Suprapubic skin (tissue), 4 donors: ENCODE results near the gene IGFBP6. TPM values are rescaled to one million over a fixed set of nuclear protein-coding genes. Genes with fewer than 3 reads are reported as not detected.

Experiments
- DNase-seq, 2 donors: peaks; one replicate each; pipeline ENCODE4 v3.0.0-alpha.2; 2019; ENCODE audit warnings: low spot score in 2 of 2
- H3K27ac ChIP-seq: fragments of 200-600 bp; sonication (generic); one replicate; pipeline ENCODE4 v1.5.1; 2019
- H3K27me3 ChIP-seq: fragments of 200-600 bp; sonication (generic); one replicate; pipeline ENCODE4 v1.5.1; 2019
- H3K36me3 ChIP-seq: fragments of 200-600 bp; sonication (generic); one replicate; pipeline ENCODE4 v1.5.1; 2019
- H3K4me1 ChIP-seq: fragments of 200-600 bp; sonication (generic); one replicate; pipeline ENCODE4 v1.5.1; 2019
- H3K4me3 ChIP-seq: fragments of 200-600 bp; sonication (generic); one replicate; pipeline ENCODE4 v1.5.1; 2019; ENCODE audit warnings: mild to moderate bottlenecking
- H3K9me3 ChIP-seq: fragments of 200-600 bp; sonication (generic); one replicate; pipeline ENCODE4 v1.5.1; 2019
- CTCF ChIP-seq, 2 donors: fragments of 200-600 bp in 1 of 2; fragments of 450-650 bp in 1 of 2; sonication (generic) in 1 of 2; IDR thresholded peaks; one replicate each; pipeline ENCODE4 v1.5.1; 2016 to 2019; ENCODE audit warnings: antibody characterized with exemption in 2 of 2, mild to moderate bottlenecking in 1 of 2, moderate library complexity in 1 of 2
- EP300 ChIP-seq: sonication (generic); formaldehyde crosslinking; IDR thresholded peaks from one replicate; pipeline ENCODE4 v1.6.1; 2017; ENCODE audit warnings: antibody characterized with exemption
- POLR2A ChIP-seq, 2 donors: fragments of 450-650 bp; IDR thresholded peaks; one replicate each; pipeline ENCODE4 v1.6.1; 2017; ENCODE audit warnings: antibody characterized with exemption in 2 of 2, mild to moderate bottlenecking in 2 of 2, moderate library complexity in 2 of 2
- POLR2AphosphoS5 ChIP-seq, 3 donors: sonication (generic); formaldehyde crosslinking; IDR thresholded peaks; one replicate each; pipeline ENCODE4 v1.6.1; 2017; ENCODE audit warnings: antibody characterized with exemption in 3 of 3
- WGBS: methylation state at CpG from one replicate; pipeline ENCODE4 v1.1.5; 2018; 5-methylcytosine and 5-hydroxymethylcytosine counted together
- total RNA-seq, 4 donors: library from RNA; depleted of rRNA; stranded (reverse); fragments of >200 nt; gene quantifications; one replicate each; pipeline ENCODE4 v1.1.0, GENCODE V29; 2016

IGFBP6 gene
- total RNA-seq, 4 donors from 2014 or later = 19.2 to 97.0 (median 59.6) TPM

DNA sequence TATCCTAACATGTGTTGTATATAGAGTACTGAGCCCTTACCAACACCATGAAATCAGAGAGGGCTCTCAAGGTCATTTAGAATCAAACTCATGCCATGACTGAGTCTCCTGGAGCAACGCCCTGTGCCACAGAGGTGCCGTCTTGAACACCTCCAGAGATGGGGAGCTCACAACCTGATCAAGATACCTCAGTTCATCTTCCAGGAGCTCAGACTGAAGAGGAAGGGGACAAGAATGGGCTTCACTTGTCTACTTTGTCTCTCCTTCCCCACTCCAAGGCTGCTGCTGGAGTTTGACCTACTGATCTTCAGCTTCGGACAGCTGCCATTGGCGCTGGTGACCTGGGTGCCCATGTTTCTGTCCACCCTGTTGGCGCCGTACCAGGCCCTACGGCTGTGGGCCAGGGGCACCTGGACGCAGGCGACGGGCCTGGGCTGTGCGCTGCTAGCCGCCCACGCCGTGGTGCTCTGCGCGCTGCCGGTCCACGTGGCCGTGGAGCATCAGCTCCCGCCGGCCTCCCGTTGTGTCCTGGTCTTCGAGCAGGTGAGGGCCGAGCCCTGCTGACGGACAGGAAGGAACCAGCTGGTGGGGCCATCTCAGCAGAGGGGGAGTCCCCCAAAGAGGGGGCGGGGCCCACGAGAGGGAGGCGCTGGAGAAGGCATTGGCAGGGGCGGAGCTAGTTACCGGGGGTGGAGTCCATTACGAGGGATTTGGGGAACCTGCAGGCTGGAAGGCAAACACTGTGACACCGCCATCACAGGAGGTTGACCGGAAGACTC lies 17.8 kb downstream of the IGFBP6 start:
- no peaks in the 10 kb centered on the region for H3K27me3 ChIP-seq
- 88% methylated on average over 21 of the region's 33 CpGs for WGBS
- no peaks in the 10 kb centered on the region for H3K4me1 ChIP-seq
- no peak overlapping the region for H3K4me3 ChIP-seq
- no peak for TF ChIP-seq CTCF (IDR thresholded peaks at IDR 0.05)
- TF ChIP-seq POLR2AphosphoS5 (IDR thresholded peaks at IDR 0.05) = no peak
- no peak for TF ChIP-seq EP300
- no peak for TF ChIP-seq POLR2A (IDR thresholded peaks at IDR 0.05)
- DNase-seq = peak; percentile 57 to 64
- H3K27ac ChIP-seq = no peak overlapping the region
- H3K9me3 ChIP-seq = no peaks in the 10 kb centered on the region
- H3K36me3 ChIP-seq = no peaks in the 10 kb centered on the region

DNA sequence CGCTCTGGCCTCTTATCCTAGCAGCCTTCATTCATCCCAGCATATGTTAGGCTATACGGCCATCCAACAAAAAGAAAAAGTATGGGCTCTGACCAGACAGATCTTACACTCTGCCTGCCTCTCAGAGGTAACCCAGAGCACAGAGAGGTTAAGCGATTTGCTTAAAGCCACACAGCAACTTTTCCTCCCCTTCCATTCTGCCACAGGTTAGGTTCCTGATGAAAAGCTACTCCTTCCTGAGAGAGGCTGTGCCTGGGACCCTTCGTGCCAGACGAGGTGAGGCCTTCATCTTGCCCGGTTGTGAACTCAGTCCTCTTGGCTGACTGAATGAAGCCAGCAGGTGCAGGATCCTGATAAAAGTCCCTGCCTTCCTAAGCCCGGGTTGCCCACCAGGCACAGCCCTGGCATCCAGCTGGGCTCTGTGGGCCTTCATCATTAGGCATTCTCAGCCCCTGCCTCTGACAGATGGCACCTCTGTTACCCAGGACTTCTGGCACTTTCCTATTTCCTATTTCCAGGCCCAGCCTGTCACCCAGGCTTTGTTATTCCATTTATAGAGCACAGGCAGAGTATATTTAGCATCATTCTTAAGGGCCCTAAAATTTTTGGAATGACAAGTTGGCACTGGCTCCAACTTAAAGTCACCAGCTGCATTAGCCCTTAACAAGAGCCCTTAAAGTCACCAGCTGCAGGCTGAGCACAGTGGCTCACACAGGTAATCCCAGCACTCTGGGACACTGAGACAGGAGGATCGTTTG lies 18.6 kb downstream of the IGFBP6 start:
- 92% methylated on average over 8 of the region's 8 CpGs for WGBS
- Histone ChIP-seq H3K27ac (no peak overlapping the region), H3K4me3 (no peak overlapping the region), H3K27me3 (no peaks in the 10 kb centered on the region), H3K9me3 (no peaks in the 10 kb centered on the region), H3K36me3 (no peaks in the 10 kb centered on the region), H3K4me1 (no peaks in the 10 kb centered on the region)
- no peak for TF ChIP-seq POLR2AphosphoS5 (IDR thresholded peaks at IDR 0.05)
- TF ChIP-seq CTCF (IDR thresholded peaks at IDR 0.05) = no peak
- no peak for TF ChIP-seq EP300
- TF ChIP-seq POLR2A (IDR thresholded peaks at IDR 0.05) = no peak
- peak; percentile 33 to 53 for DNase-seq

GRCh38 chr12:53118751-53119300 lies 21.4 kb downstream of the IGFBP6 start:
- WGBS = 98% methylated on average over 7 of the region's 8 CpGs
- H3K4me3 ChIP-seq = no peak overlapping the region
- H3K27ac ChIP-seq = no peak overlapping the region
- no peaks in the 10 kb centered on the region for H3K4me1 ChIP-seq
- H3K9me3 ChIP-seq = no peaks in the 10 kb centered on the region
- H3K27me3 ChIP-seq = no peaks in the 10 kb centered on the region
- TF ChIP-seq EP300 (no peak), CTCF (IDR thresholded peaks at IDR 0.05) (no peak), POLR2AphosphoS5 (IDR thresholded peaks at IDR 0.05) (no peak), POLR2A (IDR thresholded peaks at IDR 0.05) (no peak)
- DNase-seq = peak in 1 of 2 donors; percentile 37
- H3K36me3 ChIP-seq = no peaks in the 10 kb centered on the region

DNA sequence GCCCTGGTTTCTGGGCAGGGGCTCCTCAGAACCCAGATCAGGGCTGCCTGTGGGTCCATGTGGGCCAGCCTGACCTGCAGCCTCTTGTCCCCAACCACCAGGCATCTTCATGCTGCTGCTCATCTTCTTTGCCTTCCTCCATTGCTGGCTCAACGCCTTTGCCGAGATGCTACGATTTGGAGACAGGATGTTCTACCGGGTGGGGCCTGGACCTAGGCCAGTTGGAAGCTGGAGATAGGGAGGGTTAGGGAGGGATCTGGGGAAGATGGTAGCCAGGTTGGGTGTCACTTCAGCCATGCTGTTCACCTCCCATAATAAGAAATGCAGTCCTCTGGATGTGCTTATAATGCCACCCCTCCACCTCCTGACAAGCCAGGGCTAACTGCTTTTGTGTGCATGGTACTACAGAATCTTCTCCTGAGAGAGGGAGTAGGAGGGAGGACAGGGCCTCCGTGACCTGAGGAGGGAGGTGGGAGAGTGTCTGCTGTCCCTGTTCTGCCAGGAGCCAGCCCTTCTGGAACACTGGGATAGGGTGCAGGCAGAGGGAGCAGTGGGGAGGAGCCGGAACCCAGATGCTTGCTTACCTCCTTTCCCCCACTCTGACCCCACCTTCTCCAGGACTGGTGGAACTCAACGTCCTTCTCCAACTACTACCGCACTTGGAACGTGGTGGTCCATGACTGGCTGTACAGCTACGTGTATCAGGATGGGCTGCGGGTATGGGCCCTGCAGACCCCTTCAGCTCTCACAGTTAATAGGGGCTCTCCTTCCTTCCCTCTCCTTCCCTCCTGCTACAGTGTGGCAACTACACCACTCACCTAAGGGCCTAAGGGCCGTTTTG lies 23.4 kb downstream of the IGFBP6 start:
- DNase-seq = peak in 1 of 2 donors; percentile 44
- H3K36me3 ChIP-seq = no peaks in the 10 kb centered on the region
- TF ChIP-seq POLR2A (IDR thresholded peaks at IDR 0.05) = no peak
- TF ChIP-seq POLR2AphosphoS5 (IDR thresholded peaks at IDR 0.05) = no peak
- no peak for TF ChIP-seq CTCF (IDR thresholded peaks at IDR 0.05)
- no peak for TF ChIP-seq EP300

More for the DNA sequence above, 23.4 kb downstream of the IGFBP6 start:
- Histone ChIP-seq H3K27ac (no peak overlapping the region), H3K9me3 (no peaks in the 10 kb centered on the region), H3K27me3 (no peaks in the 10 kb centered on the region), H3K4me1 (no peaks in the 10 kb centered on the region), H3K4me3 (no peak overlapping the region)
- WGBS = 84% methylated on average over 8 of the region's 12 CpGs
